Aorta (tissue), 5 donors: ENCODE data around the gene ARL1. TPM values are rescaled to one million over a fixed set of nuclear protein-coding genes. Genes with fewer than 3 reads are reported as not detected.
"Not testable (repeated sequence)": the region's sequence is repeated elsewhere in the genome, so short reads cannot be mapped to it uniquely, and the experiment has no call there.

Experiments used
- ATAC-seq: fragments of 200-7000 bp; cut with Tn5 transposase; one replicate; pipeline ENCODE4 v1.9.1; 2022; ENCODE audit warnings: moderate library complexity; ENCODE audit not compliant: low FRiP score
- DNase-seq, 2 donors: peaks; one replicate each; pipeline ENCODE4 v3.0.0-alpha.2; 2020
- H3K27ac ChIP-seq, 2 donors: one replicate each; pipeline ENCODE4 v1.5.1; 2013; ENCODE audit warnings: low read length in 2 of 2, mild to moderate bottlenecking in 2 of 2, moderate library complexity in 2 of 2, control low read depth in 1 of 2, inconsistent platforms in 1 of 2, low read depth in 1 of 2
- H3K27me3 ChIP-seq, 2 donors: one replicate each; pipeline ENCODE4 v1.6.1; 2013; ENCODE audit warnings: control low read depth in 1 of 2, low read length in 1 of 2, mild to moderate bottlenecking in 1 of 2, moderate library complexity in 1 of 2; ENCODE audit not compliant: insufficient read depth in 2 of 2, control insufficient read depth in 1 of 2
- H3K36me3 ChIP-seq, 2 donors: one replicate each; pipeline ENCODE4 v1.6.1; 2013; ENCODE audit warnings: control low read depth in 1 of 2, low read length in 1 of 2, mild to moderate bottlenecking in 1 of 2; ENCODE audit not compliant: insufficient read depth in 2 of 2, control insufficient read depth in 1 of 2
- H3K4me1 ChIP-seq, 2 donors: one replicate each; pipeline ENCODE4 v1.6.1; 2013; ENCODE audit warnings: low read length in 2 of 2, control low read depth in 1 of 2, mild to moderate bottlenecking in 1 of 2, moderate library complexity in 1 of 2; ENCODE audit not compliant: insufficient read depth in 2 of 2, control insufficient read depth in 1 of 2
- H3K4me3 ChIP-seq, 2 donors: one replicate each; pipeline ENCODE4 v1.5.1; 2013; ENCODE audit warnings: low read length in 2 of 2, control low read depth in 1 of 2, mild to moderate bottlenecking in 1 of 2
- H3K9me3 ChIP-seq: one replicate; pipeline ENCODE4 v1.6.1; 2013; ENCODE audit warnings: mild to moderate bottlenecking, low read length; ENCODE audit not compliant: control insufficient read depth
- WGBS, 2 donors: extraction: QIAGEN DNeasy Blood & Tissue Kit; methylation state at CpG; one replicate each; pipeline ENCODE4 v1.1.7; 2013; 5-methylcytosine and 5-hydroxymethylcytosine counted together
- intact Hi-C, 2 donors: fragments of 100-400 bp; cut with DNase I; formaldehyde crosslinking; loops; one replicate each; pipeline versions ENCODE4 v1.14.2 to v1.15.0; 2022
- polyA plus RNA-seq, 2 donors: library from polyadenylated mRNA; stranded (reverse); fragments of 200-250 nt; gene quantifications; one replicate each; pipeline ENCODE4 v1.2.3, GENCODE V29; 2013
- total RNA-seq, 2 donors: library from RNA; stranded (reverse); fragmentation: NEBNext Ultra II Directional; extraction: Animal tissue kit (Norgen Biotek cat#: 25700); gene quantifications; one replicate each; pipeline ENCODE4 v1.2.1, GENCODE V29; 2021
- donor health status: healthy with polysubstance abuse.
- donor health status: Bipolar disorder and iron deficiency.
- donor health status: DM: no; HTN: no; CAD: no.
- donor health status: DM: no; HTN: no; CAD: no.
- donor health status: DM: yes; HTN: yes; CAD: no.

The ARL1 gene
- total and polyA plus RNA-seq, 4 donors: 38.9 to 94.0 (median 76.0) TPM

GRCh38 chr12:101415228-101415627, 7.7 kb upstream of the ARL1 start:
- no peaks in the 10 kb centered on the region for H3K36me3 ChIP-seq
- ATAC-seq (no peak), DNase-seq (no peak)
- H3K27me3 ChIP-seq: no peaks in the 10 kb centered on the region
- H3K4me3 ChIP-seq: no peak overlapping the region
- 81 to 93% methylated on average over 1 of the region's 1 CpG for WGBS, 2 donors
- no peaks in the 10 kb centered on the region for H3K4me1 ChIP-seq
- intact Hi-C loops: no loop called here
- no peaks in the 10 kb centered on the region for H3K9me3 ChIP-seq
- no peak overlapping the region for H3K27ac ChIP-seq

- H3K4me3 ChIP-seq: no peak overlapping the region
- WGBS, 2 donors: 3 to 4% methylated on average over 2 of the region's 2 CpGs
- no peaks in the 10 kb centered on the region for H3K9me3 ChIP-seq
- intact Hi-C loops: no loop called here
- H3K36me3 ChIP-seq: no peaks in the 10 kb centered on the region
- no peaks in the 10 kb centered on the region for H3K27me3 ChIP-seq
- no peaks in the 10 kb centered on the region for H3K4me1 ChIP-seq
- DNase-seq (no peak), ATAC-seq (peak; percentile 68)
- no peak overlapping the region for H3K27ac ChIP-seq
These were observed 7.1 kb upstream of the ARL1 start for GRCh38 chr12:101414533-101415119.

DNA sequence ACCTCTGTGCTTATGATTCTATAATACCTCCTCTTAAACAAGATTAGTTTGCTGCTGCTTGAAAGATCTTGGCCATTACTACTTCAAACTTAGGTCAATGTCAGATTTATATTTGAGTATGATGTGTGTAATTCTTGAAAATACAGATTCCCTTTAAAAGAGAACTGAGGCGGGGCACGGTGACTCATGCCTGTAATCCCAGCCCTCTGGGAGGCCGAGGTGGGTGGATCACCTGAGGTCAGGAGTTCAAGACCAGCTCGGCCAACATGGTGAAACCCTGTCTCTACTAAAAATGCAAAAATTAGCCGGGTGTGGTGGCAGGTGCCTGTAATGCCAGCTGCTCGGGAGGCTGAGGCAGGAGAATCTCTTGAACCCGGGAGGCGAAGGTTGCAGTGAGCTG, 2.6 kb upstream of the ARL1 start:
- DNase-seq, H3K27ac ChIP-seq, H3K4me3 ChIP-seq, H3K36me3 ChIP-seq, ATAC-seq, intact Hi-C loops, H3K27me3 ChIP-seq, H3K4me1 ChIP-seq, H3K9me3 ChIP-seq: not testable (repeated sequence)
- WGBS, 2 donors: 86 to 89% methylated on average over 8 of the region's 8 CpGs

DNA sequence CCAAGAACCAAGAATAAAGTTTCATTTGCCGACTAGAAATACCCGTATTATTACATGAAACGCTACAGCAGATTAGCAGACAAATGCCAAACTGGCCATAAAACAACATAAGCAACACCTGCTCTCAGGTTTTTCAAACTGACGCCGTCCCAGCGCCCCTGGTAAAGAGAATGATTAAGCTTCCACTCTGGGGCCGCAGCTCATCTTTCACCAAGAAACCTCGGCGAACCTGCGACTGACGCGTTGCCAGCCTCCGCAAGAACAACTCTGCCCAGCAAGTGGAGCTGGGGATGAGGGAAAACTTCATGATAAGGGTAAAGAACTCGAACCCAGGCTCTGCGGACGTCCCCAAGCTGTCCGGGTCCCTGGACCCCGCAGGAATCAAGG, 530 bp downstream of the ARL1 start:
- no peaks in the 10 kb centered on the region for H3K9me3 ChIP-seq
- peaks cover 0 to 1% of the 10 kb centered on the region in 2 donors for H3K4me1 ChIP-seq
- intact Hi-C loops: no loop called here
- no peak for ATAC-seq
- no peak for DNase-seq
- H3K36me3 ChIP-seq: no peaks in the 10 kb centered on the region
- peak overlapping the region; percentile 79 to 80 for H3K27ac ChIP-seq
- no peaks in the 10 kb centered on the region for H3K27me3 ChIP-seq
- H3K4me3 ChIP-seq: peak overlapping the region; percentile 67 to 68
- 0 to 1% methylated on average over 18 of the region's 18 CpGs for WGBS, 2 donors

- H3K4me1 ChIP-seq, intact Hi-C loops, H3K27me3 ChIP-seq, H3K36me3 ChIP-seq, H3K9me3 ChIP-seq, H3K27ac ChIP-seq, H3K4me3 ChIP-seq, DNase-seq, ATAC-seq: not testable (repeated sequence)
- WGBS, 2 donors: 63 to 84% methylated on average over 2 to 3 of the region's 3 CpGs
These were observed 16.4 kb downstream of the ARL1 start for GRCh38 chr12:101391181-101391580.

GRCh38 chr12:101379149-101379548, 28.4 kb downstream of the ARL1 start:
- H3K27me3 ChIP-seq: no peaks in the 10 kb centered on the region
- ATAC-seq (no peak), DNase-seq (no peak)
- H3K36me3 ChIP-seq: peaks cover 4 to 6% of the 10 kb centered on the region in 2 donors
- H3K4me3 ChIP-seq: no peak overlapping the region
- H3K27ac ChIP-seq: no peak overlapping the region
- no peaks in the 10 kb centered on the region for H3K9me3 ChIP-seq
- intact Hi-C loops: loop anchor here in 1 of 2 donors (10.0 kb wide), 1 partner anchor 74 kb away; no protein-coding TSS in a partner anchor
- no peaks in the 10 kb centered on the region for H3K4me1 ChIP-seq

- no peaks in the 10 kb centered on the region for H3K4me1 ChIP-seq
- no peak overlapping the region for H3K4me3 ChIP-seq
- H3K27me3 ChIP-seq: no peaks in the 10 kb centered on the region
- DNase-seq (no peak), ATAC-seq (no peak)
- intact Hi-C loops: loop anchor here in 1 of 2 donors (10.0 kb wide), 1 partner anchor 71 kb away; no protein-coding TSS in a partner anchor
- 83 to 92% methylated on average over 5 of the region's 5 CpGs for WGBS, 2 donors
- no peaks in the 10 kb centered on the region for H3K9me3 ChIP-seq
- no peak overlapping the region for H3K27ac ChIP-seq
- H3K36me3 ChIP-seq: peaks cover 4 to 11% of the 10 kb centered on the region in 2 donors
These were observed 32.0 kb downstream of the ARL1 start for GRCh38 chr12:101375573-101375972.

- DNase-seq (no peak), ATAC-seq (no peak)
- no peaks in the 10 kb centered on the region for H3K9me3 ChIP-seq
- H3K4me3 ChIP-seq: no peak overlapping the region
- peaks cover 7 to 9% of the 10 kb centered on the region in 2 donors for H3K36me3 ChIP-seq
- intact Hi-C loops: loop anchor here in 1 of 2 donors (10.0 kb wide), 1 partner anchor 68 kb away; no protein-coding TSS in a partner anchor
- no peaks in the 10 kb centered on the region for H3K4me1 ChIP-seq
- H3K27ac ChIP-seq: no peak overlapping the region
- no peaks in the 10 kb centered on the region for H3K27me3 ChIP-seq
- 90 to 97% methylated on average over 1 of the region's 1 CpG for WGBS, 2 donors
These were observed 35.1 kb downstream of the ARL1 start for GRCh38 chr12:101372431-101372830.

- Histone ChIP-seq H3K27ac (no peak overlapping the region), H3K36me3 (peaks cover 12 to 15% of the 10 kb centered on the region in 2 donors), H3K4me1 (no peaks in the 10 kb centered on the region), H3K4me3 (no peak overlapping the region), H3K9me3 (no peaks in the 10 kb centered on the region), H3K27me3 (no peaks in the 10 kb centered on the region)
- 96% methylated on average over 6 of the region's 6 CpGs for WGBS, 2 donors
- DNase-seq (no peak), ATAC-seq (no peak)
- intact Hi-C loops: no loop called here
These were observed 39.6 kb downstream of the ARL1 start for GRCh38 chr12:101368016-101368415.
